Measurements from ENCODE around the gene HUNK.

HUNK gene

GRCh38 chr21:31959881-31960280 is 87.1 kb downstream of the HUNK start:
- H3K27ac ChIP-seq (ENCODE audit: low read depth, low read length, severe bottlenecking), result no peak overlapping the region
- no CpG with 5 or more reads among the region's 2 CpGs for WGBS, 2 experiments (ENCODE audit: insufficient coverage in 2 of 2)
- peaks cover 30% of the 10 kb centered on the region for H3K36me3 ChIP-seq (ENCODE audit: control insufficient read depth, insufficient read depth, low read length)
- no peaks in the 10 kb centered on the region for H3K9me3 ChIP-seq (ENCODE audit: control insufficient read depth, low read length)
- H3K4me3 ChIP-seq (ENCODE audit: extremely low read depth, insufficient read depth, low read length, poor library complexity, severe bottlenecking), result no peak overlapping the region
- H3K4me1 ChIP-seq (ENCODE audit: control insufficient read depth, insufficient read depth, low read length, poor library complexity, severe bottlenecking), result no peaks in the 10 kb centered on the region

- WGBS, 2 experiments (ENCODE audit: insufficient coverage in 2 of 2), result 100% methylated on average over 1 of the region's 3 CpGs
- H3K36me3 ChIP-seq (ENCODE audit: control insufficient read depth, insufficient read depth, low read length), result peaks cover 27% of the 10 kb centered on the region
- H3K27ac ChIP-seq (ENCODE audit: low read depth, low read length, severe bottlenecking), result no peak overlapping the region
- H3K4me3 ChIP-seq (ENCODE audit: extremely low read depth, insufficient read depth, low read length, poor library complexity, severe bottlenecking), result no peak overlapping the region
- H3K4me1 ChIP-seq (ENCODE audit: control insufficient read depth, insufficient read depth, low read length, poor library complexity, severe bottlenecking), result no peaks in the 10 kb centered on the region
- H3K9me3 ChIP-seq (ENCODE audit: control insufficient read depth, low read length), result no peaks in the 10 kb centered on the region
These were observed 88.2 kb downstream of the HUNK start for GRCh38 chr21:31961027-31961426.

DNA sequence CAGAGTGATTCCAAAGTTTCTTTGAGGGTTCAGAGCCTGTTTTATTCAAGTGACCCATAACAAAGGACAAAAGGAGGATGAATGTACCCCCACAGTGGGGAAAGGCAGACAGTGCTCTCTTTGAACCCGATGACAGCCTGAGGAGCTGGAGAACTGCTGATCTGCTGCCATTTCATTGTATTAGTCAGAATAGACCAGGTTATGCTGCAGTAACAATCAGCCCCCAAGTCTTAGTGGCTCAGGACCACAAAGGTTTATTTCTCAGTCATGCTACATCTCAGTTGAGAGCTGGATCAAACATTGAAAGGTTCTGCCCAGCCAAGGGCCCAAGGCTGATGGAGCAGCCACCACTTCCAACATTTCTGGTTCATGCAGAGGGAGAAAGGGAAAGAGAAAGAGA is 88.9 kb downstream of the HUNK start:
- 91 to 100% methylated on average over 1 of the region's 1 CpG for WGBS, 2 experiments (ENCODE audit: insufficient coverage in 2 of 2)
- H3K4me3 ChIP-seq (ENCODE audit: extremely low read depth, insufficient read depth, low read length, poor library complexity, severe bottlenecking), result no peak overlapping the region
- no peaks in the 10 kb centered on the region for H3K9me3 ChIP-seq (ENCODE audit: control insufficient read depth, low read length)
- H3K27ac ChIP-seq (ENCODE audit: low read depth, low read length, severe bottlenecking), result no peak overlapping the region
- H3K4me1 ChIP-seq (ENCODE audit: control insufficient read depth, insufficient read depth, low read length, poor library complexity, severe bottlenecking), result no peaks in the 10 kb centered on the region
- peaks cover 31% of the 10 kb centered on the region for H3K36me3 ChIP-seq (ENCODE audit: control insufficient read depth, insufficient read depth, low read length)

DNA sequence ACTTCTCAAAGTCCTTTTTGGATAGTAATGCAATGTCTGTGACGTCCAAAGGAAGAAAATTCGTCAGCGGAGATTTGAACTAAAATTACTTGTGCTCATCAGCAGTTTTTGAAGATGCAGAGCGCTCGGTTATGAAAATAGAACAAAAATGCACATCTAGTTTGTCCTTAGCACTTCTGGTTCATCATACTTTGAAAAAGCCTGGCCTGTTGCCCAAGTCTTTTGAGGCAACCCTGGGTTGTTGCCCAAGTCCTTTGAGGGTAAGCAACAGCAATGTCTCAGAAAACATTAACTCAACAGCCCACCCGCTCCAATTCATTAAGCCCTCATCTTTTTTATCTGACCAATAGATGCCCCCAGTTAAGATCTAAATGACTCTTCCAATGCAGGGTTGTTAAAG is 91.9 kb downstream of the HUNK start:
- H3K36me3 ChIP-seq (ENCODE audit: control insufficient read depth, insufficient read depth, low read length), result peaks cover 32% of the 10 kb centered on the region
- no peaks in the 10 kb centered on the region for H3K4me1 ChIP-seq (ENCODE audit: control insufficient read depth, insufficient read depth, low read length, poor library complexity, severe bottlenecking)
- 91 to 100% methylated on average over 5 of the region's 6 CpGs for WGBS, 2 experiments (ENCODE audit: insufficient coverage in 2 of 2)
- no peak overlapping the region for H3K27ac ChIP-seq (ENCODE audit: low read depth, low read length, severe bottlenecking)
- no peaks in the 10 kb centered on the region for H3K9me3 ChIP-seq (ENCODE audit: control insufficient read depth, low read length)
- no peak overlapping the region for H3K4me3 ChIP-seq (ENCODE audit: extremely low read depth, insufficient read depth, low read length, poor library complexity, severe bottlenecking)

GRCh38 chr21:31967334-31967733 is 94.5 kb downstream of the HUNK start:
- H3K4me1 ChIP-seq (ENCODE audit: control insufficient read depth, insufficient read depth, low read length, poor library complexity, severe bottlenecking), result no peaks in the 10 kb centered on the region
- H3K9me3 ChIP-seq (ENCODE audit: control insufficient read depth, low read length), result no peaks in the 10 kb centered on the region
- H3K27ac ChIP-seq (ENCODE audit: low read depth, low read length, severe bottlenecking), result no peak overlapping the region
- H3K36me3 ChIP-seq (ENCODE audit: control insufficient read depth, insufficient read depth, low read length), result peaks cover 13% of the 10 kb centered on the region
- H3K4me3 ChIP-seq (ENCODE audit: extremely low read depth, insufficient read depth, low read length, poor library complexity, severe bottlenecking), result no peak overlapping the region
- 75 to 94% methylated on average over 1 to 4 of the region's 7 CpGs for WGBS, 2 experiments (ENCODE audit: insufficient coverage in 2 of 2)

DNA sequence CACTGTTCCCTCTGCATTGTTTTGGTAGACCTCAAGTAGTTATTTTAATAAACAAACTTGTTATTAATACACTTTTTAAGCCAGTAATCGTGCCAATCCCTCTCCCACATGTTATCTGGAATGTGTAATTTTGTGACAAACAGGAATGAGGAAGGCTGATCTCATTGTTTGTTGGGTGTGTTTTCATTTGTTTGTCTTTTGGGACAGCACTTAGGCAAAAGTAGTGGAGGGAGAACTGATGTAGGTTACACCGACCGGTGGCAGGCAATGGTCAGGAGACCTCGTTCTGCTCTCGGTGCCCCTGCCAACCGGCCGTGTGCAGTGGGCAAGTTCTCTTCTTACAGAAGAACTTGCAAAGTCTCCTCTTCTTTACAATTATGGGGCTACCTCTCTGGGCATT is 99.8 kb downstream of the HUNK start:
- H3K9me3 ChIP-seq (ENCODE audit: control insufficient read depth, low read length), result no peaks in the 10 kb centered on the region
- H3K4me1 ChIP-seq (ENCODE audit: control insufficient read depth, insufficient read depth, low read length, poor library complexity, severe bottlenecking), result no peaks in the 10 kb centered on the region
- H3K4me3 ChIP-seq (ENCODE audit: extremely low read depth, insufficient read depth, low read length, poor library complexity, severe bottlenecking), result no peak overlapping the region
- peaks cover 29% of the 10 kb centered on the region for H3K36me3 ChIP-seq (ENCODE audit: control insufficient read depth, insufficient read depth, low read length)
- H3K27ac ChIP-seq (ENCODE audit: low read depth, low read length, severe bottlenecking), result no peak overlapping the region
- WGBS, 2 experiments (ENCODE audit: insufficient coverage in 2 of 2), result 93 to 100% methylated on average over 2 to 5 of the region's 7 CpGs

GRCh38 chr21:31973402-31973944 is 100.7 kb downstream of the HUNK start:
- Histone ChIP-seq H3K4me1 (ENCODE audit: control insufficient read depth, insufficient read depth, low read length, poor library complexity, severe bottlenecking) (no peaks in the 10 kb centered on the region), H3K4me3 (ENCODE audit: extremely low read depth, insufficient read depth, low read length, poor library complexity, severe bottlenecking) (no peak overlapping the region), H3K27ac (ENCODE audit: low read depth, low read length, severe bottlenecking) (no peak overlapping the region), H3K36me3 (ENCODE audit: control insufficient read depth, insufficient read depth, low read length) (peaks cover 31% of the 10 kb centered on the region), H3K9me3 (ENCODE audit: control insufficient read depth, low read length) (no peaks in the 10 kb centered on the region)
- WGBS, 2 experiments (ENCODE audit: insufficient coverage in 2 of 2), result 82 to 85% methylated on average over 2 to 3 of the region's 6 CpGs

- Histone ChIP-seq H3K9me3 (ENCODE audit: control insufficient read depth, low read length) (no peaks in the 10 kb centered on the region), H3K36me3 (ENCODE audit: control insufficient read depth, insufficient read depth, low read length) (peaks cover 28% of the 10 kb centered on the region), H3K4me1 (ENCODE audit: control insufficient read depth, insufficient read depth, low read length, poor library complexity, severe bottlenecking) (no peaks in the 10 kb centered on the region), H3K4me3 (ENCODE audit: extremely low read depth, insufficient read depth, low read length, poor library complexity, severe bottlenecking) (no peak overlapping the region), H3K27ac (ENCODE audit: low read depth, low read length, severe bottlenecking) (no peak overlapping the region)
- WGBS, 2 experiments (ENCODE audit: insufficient coverage in 2 of 2), result 82 to 94% methylated on average over 13 to 15 of the region's 16 CpGs
These were observed 101.7 kb downstream of the HUNK start for GRCh38 chr21:31974454-31974985.

GRCh38 chr21:31975491-31975890 is 102.7 kb downstream of the HUNK start:
- Histone ChIP-seq H3K9me3 (ENCODE audit: control insufficient read depth, low read length) (no peaks in the 10 kb centered on the region), H3K36me3 (ENCODE audit: control insufficient read depth, insufficient read depth, low read length) (peaks cover 24% of the 10 kb centered on the region), H3K4me1 (ENCODE audit: control insufficient read depth, insufficient read depth, low read length, poor library complexity, severe bottlenecking) (no peaks in the 10 kb centered on the region), H3K4me3 (ENCODE audit: extremely low read depth, insufficient read depth, low read length, poor library complexity, severe bottlenecking) (no peak overlapping the region), H3K27ac (ENCODE audit: low read depth, low read length, severe bottlenecking) (no peak overlapping the region)
- 91 to 93% methylated on average over 5 to 6 of the region's 6 CpGs for WGBS, 2 experiments (ENCODE audit: insufficient coverage in 2 of 2)

DNA sequence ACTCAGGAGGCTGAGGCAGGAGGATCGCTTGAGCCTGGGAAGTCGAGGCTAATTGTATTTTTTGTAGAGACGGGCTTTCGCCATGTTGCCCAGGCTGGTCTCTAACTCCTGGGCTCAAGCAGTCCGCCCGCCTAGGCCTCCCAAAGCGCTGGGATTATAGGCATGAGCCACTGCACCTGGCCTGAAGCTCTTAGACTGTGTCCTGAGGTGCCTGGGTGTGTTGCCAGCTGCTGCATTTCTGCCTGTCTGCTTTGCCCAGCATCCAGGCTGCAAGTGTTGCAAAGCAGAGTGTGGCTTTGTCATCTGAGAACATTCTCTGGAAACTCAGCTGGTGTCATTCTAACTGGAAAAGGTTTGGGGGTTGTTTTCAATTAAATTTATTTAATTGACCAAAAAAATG is 105.0 kb downstream of the HUNK start:
- WGBS, 2 experiments (ENCODE audit: insufficient coverage in 2 of 2), result 95 to 97% methylated on average over 7 of the region's 7 CpGs
- peaks cover 25% of the 10 kb centered on the region for H3K36me3 ChIP-seq (ENCODE audit: control insufficient read depth, insufficient read depth, low read length)
- H3K9me3 ChIP-seq (ENCODE audit: control insufficient read depth, low read length), result no peaks in the 10 kb centered on the region
- no peak overlapping the region for H3K4me3 ChIP-seq (ENCODE audit: extremely low read depth, insufficient read depth, low read length, poor library complexity, severe bottlenecking)
- H3K4me1 ChIP-seq (ENCODE audit: control insufficient read depth, insufficient read depth, low read length, poor library complexity, severe bottlenecking), result no peaks in the 10 kb centered on the region
- H3K27ac ChIP-seq (ENCODE audit: low read depth, low read length, severe bottlenecking), result no peak overlapping the region

DNA sequence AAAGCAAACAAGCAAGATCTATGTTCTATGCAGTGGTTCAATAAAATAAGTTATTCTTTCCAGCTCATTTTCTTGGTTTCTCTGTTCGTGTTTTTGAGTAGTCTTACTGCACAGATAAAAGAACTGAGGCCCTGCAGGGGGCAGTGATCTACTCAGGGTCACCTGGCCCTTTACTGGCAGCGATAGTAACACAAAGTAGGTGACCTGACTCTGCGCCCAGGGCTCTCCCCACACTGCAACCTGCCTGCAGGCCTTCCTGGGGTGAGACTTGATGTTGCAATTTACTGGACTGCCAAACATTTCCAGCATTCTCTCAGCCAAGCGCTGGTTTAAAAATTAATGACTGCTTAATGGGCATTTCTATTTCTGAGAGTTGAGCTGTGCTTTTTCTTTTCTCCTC is 110.3 kb downstream of the HUNK start:
- WGBS, 2 experiments (ENCODE audit: insufficient coverage in 2 of 2), result 82 to 93% methylated on average over 2 to 3 of the region's 4 CpGs
- Histone ChIP-seq H3K27ac (ENCODE audit: low read depth, low read length, severe bottlenecking) (no peak overlapping the region), H3K36me3 (ENCODE audit: control insufficient read depth, insufficient read depth, low read length) (peaks cover 22% of the 10 kb centered on the region), H3K4me3 (ENCODE audit: extremely low read depth, insufficient read depth, low read length, poor library complexity, severe bottlenecking) (no peak overlapping the region), H3K9me3 (ENCODE audit: control insufficient read depth, low read length) (no peaks in the 10 kb centered on the region), H3K4me1 (ENCODE audit: control insufficient read depth, insufficient read depth, low read length, poor library complexity, severe bottlenecking) (no peaks in the 10 kb centered on the region)
